Ovary (tissue), 3 donors: ENCODE measurements around the gene RANBP1.

ENCODE experiments used
- EP300 ChIP-seq: sonication (generic); formaldehyde crosslinking; IDR thresholded peaks from one replicate; pipeline ENCODE4 v1.6.1; 2017; ENCODE audit warnings: antibody characterized with exemption
- POLR2A ChIP-seq: fragments of 450-650 bp; IDR thresholded peaks from one replicate; pipeline ENCODE4 v1.6.1; 2017; ENCODE audit warnings: antibody characterized with exemption, mild to moderate bottlenecking, moderate library complexity
- TF ChIP-seq, protein P1 (sequence below), 3 donors: fragments of 450-650 bp in 2 of 3; fragments of 200-600 bp in 1 of 3; IDR thresholded peaks; one replicate each; pipeline versions ENCODE4 v1.5.1 to v1.8.0; 2016 to 2022; ENCODE audit warnings: antibody characterized with exemption in 3 of 3, mild to moderate bottlenecking in 1 of 3
- donor health status: DM: no; HTN: no; CAD: no.

DNA sequence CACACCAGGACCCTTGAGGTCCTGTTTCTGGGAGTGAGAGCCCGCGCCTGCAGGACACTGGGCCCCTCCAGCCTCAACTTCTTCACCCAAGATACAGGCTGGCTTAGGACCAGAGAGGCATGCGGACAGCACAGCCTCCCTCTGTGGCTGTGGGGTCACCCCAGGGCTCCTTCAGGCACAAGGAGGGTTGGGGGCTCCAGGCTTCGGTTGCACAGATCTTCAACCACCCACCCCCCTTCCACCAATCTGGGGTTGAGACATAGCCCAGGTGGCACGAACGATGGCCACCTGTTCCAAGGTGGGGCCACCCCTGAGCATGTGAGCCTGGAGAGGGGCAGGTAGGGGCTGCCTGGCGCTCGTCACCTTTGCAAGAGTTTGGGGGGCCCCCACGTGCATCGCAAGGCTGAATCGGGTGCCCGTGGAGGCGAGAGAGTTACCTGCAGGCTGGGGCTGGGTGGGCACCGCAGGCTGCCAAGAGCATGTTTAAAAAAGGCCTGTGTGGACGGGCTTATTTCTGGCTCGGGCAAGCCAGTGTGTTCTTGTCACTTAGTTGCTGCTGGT, 16.9 kb downstream of the RANBP1 start:
- TF ChIP-seq POLR2A: no peak
- TF ChIP-seq, protein P1, sequence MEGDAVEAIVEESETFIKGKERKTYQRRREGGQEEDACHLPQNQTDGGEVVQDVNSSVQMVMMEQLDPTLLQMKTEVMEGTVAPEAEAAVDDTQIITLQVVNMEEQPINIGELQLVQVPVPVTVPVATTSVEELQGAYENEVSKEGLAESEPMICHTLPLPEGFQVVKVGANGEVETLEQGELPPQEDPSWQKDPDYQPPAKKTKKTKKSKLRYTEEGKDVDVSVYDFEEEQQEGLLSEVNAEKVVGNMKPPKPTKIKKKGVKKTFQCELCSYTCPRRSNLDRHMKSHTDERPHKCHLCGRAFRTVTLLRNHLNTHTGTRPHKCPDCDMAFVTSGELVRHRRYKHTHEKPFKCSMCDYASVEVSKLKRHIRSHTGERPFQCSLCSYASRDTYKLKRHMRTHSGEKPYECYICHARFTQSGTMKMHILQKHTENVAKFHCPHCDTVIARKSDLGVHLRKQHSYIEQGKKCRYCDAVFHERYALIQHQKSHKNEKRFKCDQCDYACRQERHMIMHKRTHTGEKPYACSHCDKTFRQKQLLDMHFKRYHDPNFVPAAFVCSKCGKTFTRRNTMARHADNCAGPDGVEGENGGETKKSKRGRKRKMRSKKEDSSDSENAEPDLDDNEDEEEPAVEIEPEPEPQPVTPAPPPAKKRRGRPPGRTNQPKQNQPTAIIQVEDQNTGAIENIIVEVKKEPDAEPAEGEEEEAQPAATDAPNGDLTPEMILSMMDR (IDR thresholded peaks at IDR 0.05): no peak
- no peak for TF ChIP-seq EP300
